ACC112 (cell line): ENCODE data around the gene POLR1D.

Experiments
- H2AFZ ChIP-seq: fragments of 200-600 bp; sonication (generic); one replicate; pipeline ENCODE4 v1.6.0; 2017; ENCODE audit warnings: antibody characterized with exemption, low read length; ENCODE audit not compliant: unreplicated experiment
- H3K27ac ChIP-seq: fragments of 200-600 bp; sonication (generic); 2 replicates; pipeline ENCODE4 v1.5.1; 2014; ENCODE audit warnings: low read depth, mild to moderate bottlenecking, antibody characterized with exemption, low read length, moderate library complexity
- H3K27me3 ChIP-seq: fragments of 200-600 bp; sonication (generic); 2 replicates; pipeline ENCODE4 v1.6.1; 2014; ENCODE audit warnings: mild to moderate bottlenecking, antibody characterized with exemption, low read length, moderate library complexity, mixed read lengths; ENCODE audit not compliant: insufficient read depth
- H3K36me3 ChIP-seq: fragments of 200-600 bp; sonication (generic); 2 replicates; pipeline ENCODE4 v1.6.1; 2016; ENCODE audit warnings: mild to moderate bottlenecking, antibody characterized with exemption, low read length, moderate library complexity, mixed read lengths; ENCODE audit not compliant: insufficient read depth
- H3K4me1 ChIP-seq: fragments of 200-600 bp; sonication (generic); one replicate; pipeline ENCODE4 v1.6.1; 2016; ENCODE audit warnings: low read length, mixed read lengths; ENCODE audit not compliant: insufficient read depth, unreplicated experiment, control insufficient read depth
- H3K4me3 ChIP-seq: fragments of 200-600 bp; sonication (generic); 2 replicates; pipeline ENCODE4 v1.5.1; 2014; ENCODE audit warnings: mild to moderate bottlenecking, low read depth, low read length
- H3K79me2 ChIP-seq: fragments of 200-600 bp; sonication (generic); one replicate; pipeline ENCODE4 v1.6.0; 2016; ENCODE audit warnings: low read length; ENCODE audit not compliant: control insufficient read depth, unreplicated experiment, insufficient read depth

Gene POLR1D

DNA sequence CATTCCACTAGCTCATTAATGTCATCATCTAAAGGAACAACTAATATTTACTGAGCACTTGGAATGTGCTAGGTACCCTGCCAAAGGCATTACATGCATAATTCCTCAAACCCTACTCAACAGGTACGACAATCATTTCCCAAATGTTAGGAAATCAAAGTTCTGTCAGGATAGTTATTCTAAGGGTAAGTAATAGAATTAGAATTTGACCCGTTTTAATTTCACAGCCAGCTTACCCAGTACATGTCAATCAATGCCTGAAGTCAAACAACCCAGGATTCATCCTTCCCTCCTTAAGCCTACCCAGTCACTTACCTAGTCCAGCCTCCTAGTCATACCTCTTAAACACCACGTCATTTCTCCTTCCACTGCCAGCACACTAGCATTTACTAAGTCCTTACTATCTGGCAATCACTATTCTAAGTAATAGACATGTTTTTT, 3.8 kb upstream of the POLR1D start:
- peaks cover 70% of the 10 kb centered on the region for H3K79me2 ChIP-seq
- 0 out of 2 replicates have a peak, but pooled peaks cover under 1% of the 10 kb centered on the region for H3K36me3 ChIP-seq
- H3K27ac ChIP-seq = no peak overlapping the region
- H3K27me3 ChIP-seq = no peaks in the 10 kb centered on the region
- H2AFZ ChIP-seq = no peak overlapping the region
- peaks cover 12% of the 10 kb centered on the region for H3K4me1 ChIP-seq
- H3K4me3 ChIP-seq = no peak overlapping the region

DNA sequence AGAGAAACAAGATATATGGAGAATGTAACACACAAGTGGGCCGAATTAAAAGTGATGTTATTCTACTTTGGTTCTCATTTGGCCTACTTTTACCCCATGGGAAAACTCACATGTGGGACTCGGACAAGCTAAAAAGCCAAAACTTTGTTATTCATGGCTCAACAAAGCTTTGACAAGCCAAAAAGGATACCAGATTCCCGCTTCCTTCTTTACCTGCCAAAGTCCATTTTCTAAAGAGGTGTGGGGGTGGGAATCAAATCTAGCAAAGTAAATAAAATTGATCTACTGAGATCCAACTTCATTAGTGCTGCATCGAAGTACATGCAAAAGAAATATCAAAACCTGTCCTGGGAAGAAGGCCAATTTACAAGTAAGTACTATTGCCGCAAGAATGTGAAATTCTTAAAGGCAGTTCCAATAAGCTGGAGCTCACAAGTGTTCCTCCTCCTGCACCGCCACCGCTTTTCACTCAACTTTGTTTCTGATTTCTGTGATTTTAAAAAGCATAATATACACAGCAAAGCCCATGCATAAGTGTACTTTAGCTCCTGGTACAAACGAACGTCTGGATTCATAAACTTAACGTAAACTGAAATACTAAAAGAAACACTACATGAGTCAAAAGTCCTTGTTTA, 2.5 kb upstream of the POLR1D start:
- peaks cover 11% of the 10 kb centered on the region; the same call in 1 of the 2 replicates for H3K36me3 ChIP-seq
- peak overlapping the region; percentile 100 for H3K4me3 ChIP-seq
- H3K4me1 ChIP-seq = peaks cover 16% of the 10 kb centered on the region
- H3K79me2 ChIP-seq = peaks cover 73% of the 10 kb centered on the region
- H3K27ac ChIP-seq = 0 out of 2 replicates have a peak overlapping the region, but pooled peaks have one; percentile 34
- no peaks in the 10 kb centered on the region for H3K27me3 ChIP-seq
- peak overlapping the region; percentile 57 for H2AFZ ChIP-seq

DNA sequence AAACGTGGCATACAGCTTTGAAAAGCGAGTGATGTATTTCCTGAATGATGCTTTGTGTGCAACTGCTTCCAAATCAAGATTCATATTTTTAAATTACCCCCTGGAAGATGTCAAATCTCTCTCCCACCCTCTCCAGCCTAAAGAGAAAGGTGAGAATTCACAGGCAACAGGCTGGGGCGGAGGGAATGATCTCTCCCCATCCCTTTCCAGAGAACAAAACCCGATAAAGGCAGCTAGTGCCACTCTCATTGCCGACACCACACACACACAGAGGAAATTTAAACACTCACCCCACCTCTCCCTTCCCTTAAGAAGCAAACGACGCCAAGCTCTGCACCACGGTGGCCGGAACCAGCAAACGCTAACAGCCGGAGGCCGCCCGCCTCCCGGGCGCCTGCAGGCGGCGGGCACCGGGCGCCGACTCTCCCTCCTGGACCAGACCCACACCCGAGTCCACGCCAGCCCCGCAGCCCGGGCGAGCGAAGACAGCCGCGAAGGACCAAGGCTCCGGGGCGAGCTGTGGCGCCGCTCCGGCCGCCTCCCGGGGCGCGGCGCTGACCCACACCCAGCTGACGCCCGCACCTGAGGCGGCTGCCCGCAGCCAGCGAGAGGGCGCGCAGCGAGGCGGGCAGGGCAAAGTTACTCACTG, 1.8 kb upstream of the POLR1D start:
- H3K27ac ChIP-seq = peak overlapping the region; percentile 34; the same call in 1 of the 2 replicates
- H2AFZ ChIP-seq = peak overlapping the region; percentile 57
- H3K4me1 ChIP-seq = peaks cover 16% of the 10 kb centered on the region
- peaks cover 71% of the 10 kb centered on the region for H3K79me2 ChIP-seq
- no peaks in the 10 kb centered on the region for H3K27me3 ChIP-seq
- peaks cover 11% of the 10 kb centered on the region; the same call in 1 of the 2 replicates for H3K36me3 ChIP-seq
- peak overlapping the region; percentile 100 for H3K4me3 ChIP-seq

DNA sequence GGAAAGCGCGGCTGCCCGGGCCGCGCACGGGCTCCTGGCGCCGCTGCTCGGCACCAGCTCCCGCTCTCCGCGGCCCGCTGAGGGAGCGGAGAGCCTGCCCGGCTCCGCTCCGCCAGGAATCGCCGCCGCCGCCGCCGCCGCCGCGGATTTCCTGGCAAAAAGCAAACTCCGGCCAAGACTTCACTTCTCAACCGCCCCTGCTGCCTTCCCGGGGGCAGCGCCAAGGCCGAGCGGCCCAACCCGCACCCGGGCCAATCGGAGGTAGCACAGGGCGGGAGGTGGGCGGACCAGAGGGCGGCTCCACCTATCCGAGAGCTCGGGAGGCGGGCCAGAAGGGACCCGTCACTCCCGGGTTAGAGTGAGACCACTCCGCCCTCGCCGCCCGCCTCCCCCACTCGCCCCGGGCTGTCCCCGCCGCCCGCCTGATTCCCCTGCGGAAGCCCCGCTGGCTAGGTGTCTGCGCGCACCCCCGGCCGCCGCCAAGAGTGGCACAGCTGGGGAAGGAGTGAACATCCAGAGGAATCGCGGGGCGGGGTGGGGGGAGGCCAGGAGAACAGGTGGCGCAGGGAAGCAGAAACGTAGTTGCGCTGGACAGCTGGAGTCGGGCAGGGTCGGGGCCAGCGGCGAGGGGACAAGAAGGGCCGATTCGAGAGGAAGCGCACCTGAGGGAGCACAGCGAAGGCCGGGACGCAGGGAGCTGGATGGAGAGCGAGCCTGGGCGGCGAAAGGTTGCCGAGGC, 1.1 kb upstream of the POLR1D start, which contains the start of gene LNX2:
LNX2 (minus strand) TSS at position 153 of the 739 bp plus-strand sequence. CDS start 38,826 bp downstream, outside the sequence.
- Histone ChIP-seq H3K27me3 (no peaks in the 10 kb centered on the region), H3K36me3 (peaks cover 11% of the 10 kb centered on the region; the same call in 1 of the 2 replicates), H3K27ac (peak within 1 kb of the TSS; percentile 42; the same call in 1 of the 2 replicates), H3K79me2 (peaks cover 70% of the 10 kb centered on the region), H3K4me1 (peaks cover 16% of the 10 kb centered on the region), H2AFZ (peak within 1 kb of the TSS; percentile 93), H3K4me3 (peak within 1 kb of the TSS; percentile 100)

DNA sequence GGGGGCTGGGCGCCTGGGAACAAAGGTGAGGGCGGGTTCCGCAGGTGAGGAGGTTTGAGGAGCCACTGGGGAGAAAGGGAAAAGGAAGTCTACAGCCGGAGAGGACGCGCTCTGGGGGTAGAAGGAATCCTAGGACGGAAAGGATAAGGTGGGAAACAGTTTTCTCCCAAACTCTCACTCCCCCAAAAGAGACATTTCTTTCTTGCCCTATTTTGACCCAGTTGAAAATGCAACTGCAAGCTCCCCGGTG, 651 bp upstream of the POLR1D start:
- H3K27ac ChIP-seq = peak overlapping the region; percentile 42; the same call in 1 of the 2 replicates
- H3K79me2 ChIP-seq = peaks cover 73% of the 10 kb centered on the region
- H2AFZ ChIP-seq = peak overlapping the region; percentile 93
- H3K4me1 ChIP-seq = peaks cover 16% of the 10 kb centered on the region
- H3K36me3 ChIP-seq = peaks cover 11% of the 10 kb centered on the region; the same call in 1 of the 2 replicates
- peak overlapping the region; percentile 100 for H3K4me3 ChIP-seq
- no peaks in the 10 kb centered on the region for H3K27me3 ChIP-seq

DNA sequence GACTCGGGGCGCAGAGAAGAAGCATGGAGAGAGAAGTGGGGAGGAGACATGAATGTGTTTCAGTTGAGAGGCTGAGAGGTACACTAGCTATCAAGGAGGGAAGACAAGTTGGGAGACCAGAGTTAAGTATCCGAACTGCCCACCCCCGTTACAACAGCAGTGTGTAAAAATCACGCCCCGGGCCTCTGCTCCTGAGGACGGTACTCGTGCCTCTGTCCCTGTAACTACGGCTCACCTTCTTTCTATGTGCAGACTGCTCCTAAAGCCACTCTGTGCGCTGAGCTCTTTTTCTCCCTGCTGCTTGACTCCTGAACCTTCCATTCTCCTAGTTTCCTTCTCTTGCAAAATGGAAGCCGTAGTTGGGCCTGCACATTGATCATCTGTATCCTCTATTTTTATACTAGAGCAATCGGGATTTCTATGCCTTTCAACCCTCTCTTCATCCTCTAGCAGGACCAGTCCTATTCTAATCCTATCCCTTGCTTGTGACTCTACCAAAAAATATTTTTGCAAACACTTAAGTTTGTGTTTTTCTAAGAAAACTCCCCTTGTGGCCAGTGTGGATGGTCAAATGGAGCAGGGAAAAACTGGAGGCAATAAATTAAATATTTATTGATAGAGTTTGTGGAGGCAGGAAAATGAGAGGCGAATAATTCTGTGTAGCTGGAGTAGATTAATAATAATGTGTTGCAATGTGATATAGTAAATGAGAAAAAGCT, 569 bp downstream of the POLR1D start:
- Histone ChIP-seq H3K27me3 (no peaks in the 10 kb centered on the region), H3K4me1 (peaks cover 16% of the 10 kb centered on the region), H3K36me3 (peaks cover 11% of the 10 kb centered on the region; the same call in 1 of the 2 replicates), H3K79me2 (peaks cover 77% of the 10 kb centered on the region), H3K4me3 (peak overlapping the region; percentile 100), H3K27ac (peak overlapping the region; percentile 58), H2AFZ (peak overlapping the region; percentile 58)

DNA sequence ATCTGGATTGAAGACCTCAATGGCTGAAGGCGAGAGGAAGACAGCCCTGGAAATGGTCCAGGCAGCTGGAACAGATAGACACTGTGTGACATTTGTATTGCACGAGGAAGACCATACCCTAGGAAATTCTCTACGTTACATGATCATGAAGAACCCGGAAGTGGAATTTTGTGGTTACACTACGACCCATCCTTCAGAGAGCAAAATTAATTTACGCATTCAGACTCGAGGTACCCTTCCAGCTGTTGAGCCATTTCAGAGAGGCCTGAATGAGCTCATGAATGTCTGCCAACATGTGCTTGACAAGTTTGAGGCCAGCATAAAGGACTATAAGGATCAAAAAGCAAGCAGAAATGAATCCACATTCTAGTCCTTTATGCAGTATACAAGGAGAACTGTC, 1.2 kb downstream of the POLR1D start:
- no peaks in the 10 kb centered on the region for H3K27me3 ChIP-seq
- peaks cover 11% of the 10 kb centered on the region; the same call in 1 of the 2 replicates for H3K36me3 ChIP-seq
- H3K4me3 ChIP-seq = peak overlapping the region; percentile 100
- H2AFZ ChIP-seq = no peak overlapping the region
- H3K4me1 ChIP-seq = peaks cover 16% of the 10 kb centered on the region
- H3K79me2 ChIP-seq = peaks cover 71% of the 10 kb centered on the region
- H3K27ac ChIP-seq = no peak overlapping the region

DNA sequence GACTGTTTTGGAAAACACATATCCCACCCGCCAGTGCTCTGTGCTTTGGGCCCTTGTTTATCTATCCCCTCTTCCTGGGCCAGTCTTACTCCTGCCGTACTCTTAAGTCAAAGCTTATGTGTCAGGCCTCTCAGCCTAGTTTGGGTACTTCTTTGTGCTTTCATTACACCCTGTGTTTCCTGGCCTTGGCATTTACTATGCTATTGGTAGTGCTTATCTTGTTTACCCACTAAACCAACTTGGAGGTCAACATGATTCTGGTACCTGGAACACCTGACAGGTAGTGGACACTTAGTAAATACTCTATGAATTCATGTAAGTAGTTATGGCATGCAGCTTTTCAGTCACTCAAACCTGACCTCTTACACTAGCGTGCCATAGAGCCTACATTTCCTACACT, 2.4 kb downstream of the POLR1D start:
- Histone ChIP-seq H2AFZ (no peak overlapping the region), H3K27me3 (no peaks in the 10 kb centered on the region), H3K4me3 (no peak overlapping the region), H3K36me3 (peaks cover 11% of the 10 kb centered on the region; the same call in 1 of the 2 replicates), H3K4me1 (peaks cover 10% of the 10 kb centered on the region), H3K27ac (no peak overlapping the region), H3K79me2 (peaks cover 66% of the 10 kb centered on the region)

DNA sequence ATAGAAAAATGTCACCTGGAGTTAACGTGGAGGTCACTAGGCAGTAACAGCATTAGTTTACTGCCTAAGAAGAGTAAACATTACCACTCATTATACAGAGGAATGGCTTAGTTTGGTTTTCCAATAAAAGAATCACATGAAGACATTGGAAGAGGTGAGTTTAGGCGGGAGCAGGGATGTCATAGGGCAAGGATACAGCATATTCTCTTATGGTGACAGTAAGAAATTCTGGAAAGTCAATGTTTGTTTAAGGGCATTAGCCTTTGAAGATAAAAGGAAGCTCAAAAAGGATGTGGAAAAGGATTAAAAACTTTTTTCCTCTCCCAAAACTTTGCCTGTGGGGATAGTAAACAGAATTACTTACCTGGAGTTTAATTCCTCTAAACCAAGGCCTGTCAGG, 4.1 kb downstream of the POLR1D start:
- peaks cover 68% of the 10 kb centered on the region for H3K79me2 ChIP-seq
- no peak overlapping the region for H3K27ac ChIP-seq
- H3K36me3 ChIP-seq = peaks cover 11% of the 10 kb centered on the region; the same call in 1 of the 2 replicates
- H2AFZ ChIP-seq = no peak overlapping the region
- H3K4me1 ChIP-seq = peaks cover 9% of the 10 kb centered on the region
- no peaks in the 10 kb centered on the region for H3K27me3 ChIP-seq
- no peak overlapping the region for H3K4me3 ChIP-seq

DNA sequence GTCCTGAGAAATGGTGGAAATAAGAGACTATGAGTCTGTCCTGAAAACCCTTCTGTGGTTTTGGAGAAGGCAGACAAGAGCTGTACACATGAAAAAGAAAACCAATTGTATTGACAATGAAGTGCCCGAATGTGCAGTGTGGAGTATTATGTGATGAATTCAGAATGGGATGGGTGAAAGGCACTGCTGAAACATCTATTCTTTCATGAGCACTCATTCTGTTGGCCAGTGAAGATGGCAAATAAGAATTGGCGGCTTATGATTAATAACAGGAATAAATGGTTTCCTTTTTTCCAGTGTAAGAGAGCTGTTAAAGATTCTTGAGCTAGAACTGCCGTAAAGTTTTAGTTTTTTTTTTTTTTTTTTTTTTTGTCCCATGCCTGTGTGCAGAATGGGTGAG, 5.7 kb downstream of the POLR1D start:
- H3K36me3 ChIP-seq = peaks cover 11% of the 10 kb centered on the region; the same call in 1 of the 2 replicates
- H3K4me3 ChIP-seq = no peak overlapping the region
- peaks cover 56% of the 10 kb centered on the region for H3K79me2 ChIP-seq
- no peak overlapping the region for H2AFZ ChIP-seq
- H3K4me1 ChIP-seq = peaks cover 9% of the 10 kb centered on the region
- no peaks in the 10 kb centered on the region for H3K27me3 ChIP-seq
- no peak overlapping the region for H3K27ac ChIP-seq
